GM12878 (cell line): ENCODE measurements around the gene RIC1. TPM values are rescaled to one million over a fixed set of nuclear protein-coding genes. Genes with fewer than 3 reads are reported as not detected.

Source experiments
- ATAC-seq: fragments of 200-7000 bp; cut with Tn5 transposase; 3 replicates; pipeline ENCODE4 v1.9.1; 2020; ENCODE audit warnings: mild to moderate bottlenecking, moderate library complexity
- BruUV-seq: library from RNA; stranded (reverse); fragments of 400-500 nt; replicated peaks from 2 replicates; lab custom pipeline; 2021; lab: Mats Ljungman, UMichigan
- CTCF ChIA-PET: fragments of 300-600 bp; sonication (Branson Sonifier 250); formaldehyde crosslinking; extraction: SDS; loops from one replicate; lab custom pipeline; 2021; ENCODE audit warnings: inconsistent platforms; lab: Yijun Ruan, JAX
- POLR2A ChIA-PET: fragments of 350-600 bp; formaldehyde crosslinking; extraction: SDS; loops from one replicate; lab custom pipeline; 2021; ENCODE audit warnings: inconsistent platforms; lab: Charles Lee
- RAD21 ChIA-PET: fragments of 300-600 bp; sonication (Branson Sonifier 250); formaldehyde crosslinking; loops from one replicate; lab custom pipeline; 2023; ENCODE audit warnings: antibody characterized with exemption; ENCODE audit not compliant: unreplicated experiment; lab: Charles Lee
- SMC1A ChIA-PET: fragments of 300-600 bp; sonication (Branson Sonifier 250); formaldehyde crosslinking; loops from one replicate; lab custom pipeline; 2023; ENCODE audit not compliant: unreplicated experiment, uncharacterized antibody; lab: Charles Lee
- DNase-seq: peaks from one replicate; pipeline ENCODE4 v3.0.0-alpha.2; 2011; ENCODE audit warnings: low read depth, low spot score
- FAIRE-seq: peaks from 3 replicates; lab custom pipeline; 2011; peaks lifted over from hg19 to GRCh38; lab: Jason Lieb, UNC
- H2AFZ ChIP-seq: 2 replicates; pipeline ENCODE4 v1.6.0; 2011; ENCODE audit warnings: low read depth, low read length, control low read depth; ENCODE audit not compliant: control insufficient read depth
- H3K27ac ChIP-seq: 2 replicates; pipeline ENCODE4 v1.5.1; 2011; ENCODE audit warnings: control low read depth; ENCODE audit not compliant: control insufficient read depth, insufficient read depth
- H3K27me3 ChIP-seq, 2 experiments: replicated peaks in 1 of 2; 2 replicates each; pipeline versions ENCODE4 v1.6.0 to v1.6.1; 2011; ENCODE audit warnings: low read length in 1 of 2; ENCODE audit not compliant: control insufficient read depth in 2 of 2, insufficient read depth in 2 of 2
- H3K36me3 ChIP-seq, 2 experiments: 2 replicates each; pipeline ENCODE4 v1.5.1; 2011; ENCODE audit warnings: low read length in 1 of 2; ENCODE audit not compliant: control insufficient read depth in 2 of 2, insufficient read depth in 2 of 2
- H3K4me1 ChIP-seq: 2 replicates; pipeline ENCODE4 v1.6.1; 2011; ENCODE audit warnings: mild to moderate bottlenecking, low read length, moderate library complexity, mixed read lengths; ENCODE audit not compliant: control insufficient read depth, insufficient read depth
- H3K4me2 ChIP-seq: 2 replicates; pipeline ENCODE4 v1.6.0; 2011; ENCODE audit warnings: control low read depth; ENCODE audit not compliant: control insufficient read depth, insufficient read depth
- H3K4me3 ChIP-seq: fragments of 200-600 bp; sonication (generic); 2 replicates; pipeline ENCODE4 v1.5.1; 2016
- H3K79me2 ChIP-seq: 2 replicates; pipeline ENCODE4 v1.6.0; 2011; ENCODE audit warnings: low read length; ENCODE audit not compliant: control insufficient read depth, insufficient read depth
- H3K9ac ChIP-seq: 2 replicates; pipeline ENCODE4 v1.8.0; 2011; ENCODE audit warnings: low read length, control low read depth, mixed read lengths; ENCODE audit not compliant: control insufficient read depth, insufficient read depth
- H3K9me3 ChIP-seq: replicated peaks from 3 replicates; pipeline ENCODE4 v1.5.1; 2011; ENCODE audit warnings: mild to moderate bottlenecking, low read length; ENCODE audit not compliant: control insufficient read depth, insufficient read depth
- H4K20me1 ChIP-seq: 2 replicates; pipeline ENCODE4 v1.6.0; 2011; ENCODE audit not compliant: control insufficient read depth, insufficient read depth
- BHLHE40 ChIP-seq, 2 experiments: fragments of 450-650 bp in 1 of 2; IDR thresholded peaks; 2 replicates each; pipeline ENCODE4 v1.6.1; 2011 to 2017; ENCODE audit warnings: low read depth in 2 of 2, borderline replicate concordance in 1 of 2, improper control_type of control experiment in 1 of 2, low read length in 1 of 2, mild to moderate bottlenecking in 1 of 2
- DPF2 ChIP-seq: fragments of 450-650 bp; IDR thresholded peaks from 2 replicates; pipeline ENCODE4 v1.6.1; 2017; ENCODE audit warnings: mild to moderate bottlenecking
- EED ChIP-seq: sonication (generic); IDR thresholded peaks from 2 replicates; pipeline ENCODE4 v1.6.1; 2016; ENCODE audit warnings: antibody characterized with exemption, low read depth
- IRF4 ChIP-seq: IDR thresholded peaks from 2 replicates; pipeline ENCODE4 v1.6.1; 2011; ENCODE audit warnings: low read depth, low read length
- NR2C2 ChIP-seq: IDR thresholded peaks from 2 replicates; pipeline ENCODE4 v1.6.1; 2011; ENCODE audit warnings: borderline replicate concordance, low read depth; ENCODE audit not compliant: control insufficient read depth, insufficient read length
- STAT3 ChIP-seq: IDR thresholded peaks from 2 replicates; pipeline ENCODE4 v1.6.1; 2011; ENCODE audit warnings: low read depth, low read length, improper control_type of control experiment
- TARDBP ChIP-seq: IDR thresholded peaks from 2 replicates; pipeline ENCODE4 v1.6.1; 2016; ENCODE audit warnings: borderline replicate concordance
- ZBTB40 ChIP-seq: fragments of 450-650 bp; IDR thresholded peaks from 2 replicates; pipeline ENCODE4 v1.6.1; 2016; ENCODE audit warnings: mild to moderate bottlenecking, moderate library complexity, borderline replicate concordance
- ZNF687 ChIP-seq: fragments of 450-650 bp; IDR thresholded peaks from 2 replicates; pipeline ENCODE4 v1.6.1; 2017; ENCODE audit warnings: mild to moderate bottlenecking, moderate library complexity
- WGBS: methylation state at CpG from one replicate; pipeline ENCODE4 v1.1.6; 2016; ENCODE audit warnings: low lambda C conversion rate; ENCODE audit not compliant: insufficient replicate concordance, insufficient coverage; ENCODE audit errors: missing lambda C conversion rate; 5-methylcytosine and 5-hydroxymethylcytosine counted together
- in situ Hi-C: fragments of 300-500 bp; cut with MboI; formaldehyde crosslinking; loops from 9 replicates; pipeline ENCODE4 v1.14.3; 2018; ENCODE audit warnings: mixed read lengths
- intact Hi-C: fragments of 100-400 bp; cut with micrococcal nuclease; formaldehyde crosslinking; loops from one replicate; pipeline ENCODE4 v1.14.2; 2022; ENCODE audit not compliant: unreplicated experiment
- polyA plus RNA-seq, 11 experiments: library from polyadenylated mRNA; depleted of rRNA in 4 of 11; unstranded in 6 of 11; stranded (reverse) in 5 of 11; fragments of >200 nt; fragmentation: Nextera tagmentation in 4 of 11; fragmentation: Illumina TruSeq in 1 of 11; extraction: Ambion mirVana in 4 of 11; extraction: Trizol in 1 of 11; gene quantifications; 1 replicate in 1 of 11; 2 replicates in 10 of 11; pipeline versions ENCODE4 v1.2.1 to v1.2.3, GENCODE V29; 2011 to 2016; ENCODE audit warnings: inconsistent platforms in 2 of 11, missing spikeins in 2 of 11, low read depth in 1 of 11
- total RNA-seq, 4 experiments: library from RNA; depleted of rRNA in 3 of 4; stranded (reverse); fragments of >200 nt in 3 of 4; fragmentation: Illumina TruSeq in 1 of 4; extraction: Trizol in 1 of 4; gene quantifications; 2 replicates each; pipeline versions ENCODE4 v1.2.1 to v1.2.3, GENCODE V29; 2013 to 2021

Gene RIC1
- total and polyA plus RNA-seq, 10 of the 15 experiments (the other 5 are each of a cell fraction or from before 2014, with no cell fraction given) = 6.2 to 59.8 (median 33.3) TPM

- TF ChIP-seq ZBTB40 = no peak
These were observed 186.6 kb downstream of the RIC1 start (continued) for GRCh38 chr9:5815461-5815860.

GRCh38 chr9:5817862-5818261, 189.0 kb downstream of the RIC1 start:
- intact Hi-C loops = no loop called here
- ATAC-seq (no peak), FAIRE-seq (no peak), DNase-seq (no peak)
- ChIA-PET CTCF (interaction anchor here (0.6 to 1.1 kb wide), 4 partner anchors 69 to 488 kb away, joined by 3 to 5 read pairs (median 3); no protein-coding TSS in a partner anchor), POLR2A (interaction anchor here (0.7 to 1.5 kb wide), 3 partner anchors 9 to 49 kb away, joined by 3 to 4 read pairs (median 4); no protein-coding TSS in a partner anchor), RAD21 (no interaction called here), SMC1A (interaction anchor here (2.2 kb wide), 1 partner anchor 9 kb away, joined by 9 read pairs; no protein-coding TSS in a partner anchor)
- H3K4me1 ChIP-seq = no peaks in the 10 kb centered on the region
- no peaks in the 10 kb centered on the region for H4K20me1 ChIP-seq
- in situ Hi-C loops = no loop called here
- no peaks in the 10 kb centered on the region for H3K79me2 ChIP-seq
- H3K36me3 ChIP-seq = peaks cover 0 to 10% of the 10 kb centered on the region in 2 experiments; a peak in 3 of 4 replicates
- H3K4me2 ChIP-seq = no peak overlapping the region
- no peak overlapping the region for H3K27ac ChIP-seq
- no peak overlapping the region for H3K9ac ChIP-seq
- WGBS = 98% methylated on average over 3 of the region's 3 CpGs
- TF ChIP-seq IRF4 = no peak
- no peak for TF ChIP-seq EED
- no peak for TF ChIP-seq STAT3
- no peak for TF ChIP-seq DPF2
- no peak for TF ChIP-seq BHLHE40 (IDR thresholded peaks at IDR 0.05; ENCODE audit: borderline replicate concordance in 1 of 2, low read depth in 2 of 2, low read length in 1 of 2)
- no peak for TF ChIP-seq ZNF687
- no peak for TF ChIP-seq NR2C2
- no peak for TF ChIP-seq TARDBP
- H2AFZ ChIP-seq = no peak overlapping the region
- H3K4me3 ChIP-seq = no peak overlapping the region
- H3K9me3 ChIP-seq = no peaks in the 10 kb centered on the region
- H3K27me3 ChIP-seq = no peaks in the 10 kb centered on the region
- no TSS peak for BruUV-seq
